Stimulated activated naive CD8-positive, alpha-beta T cell treated with anti-CD3 and anti-CD28 coated beads, Interleukin-15, Interleukin-2, amounts not matched to agents 100 U/mL and 50 U/mL, for 24 hours (primary cell): Measurements from ENCODE around the gene NSD1.

Source experiments
- ATAC-seq: fragments of 150-1000 bp; cut with Tn5 transposase; one replicate; pipeline ENCODE4 v1.10.0; 2021
- DNase-seq: peaks from one replicate; pipeline ENCODE4 v3.0.0; 2021

The NSD1 gene

DNA sequence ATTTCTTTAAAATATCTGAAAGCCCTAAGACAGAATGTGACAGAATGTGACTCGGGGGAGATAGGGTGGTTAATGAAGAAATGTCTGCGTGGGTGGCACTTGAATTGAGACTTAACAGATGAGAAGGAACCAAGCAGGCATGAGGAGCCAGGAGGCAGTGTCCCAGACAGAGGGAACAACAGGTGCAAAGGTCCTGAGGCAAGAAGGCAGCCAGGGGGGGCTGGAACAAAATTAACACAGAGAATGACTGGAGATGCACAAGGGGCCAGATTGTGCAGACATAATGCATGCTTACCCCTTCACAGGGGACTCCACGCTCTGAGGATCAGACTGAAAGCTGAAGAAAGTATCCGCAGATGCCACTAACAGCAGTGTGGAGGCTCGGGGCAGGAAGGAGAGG is 216.2 kb downstream of the NSD1 start:
- ATAC-seq (no peak), DNase-seq (no peak)
